GM21786 (cell line): ENCODE results near the gene PAXIP1.
"Not testable (repeated sequence)": the region's sequence is repeated elsewhere in the genome, so short reads cannot be mapped to it uniquely, and the experiment has no call there.

Source experiments
- ATAC-seq: cut with Tn5 transposase; IDR thresholded peaks from one replicate; pipeline ENCODE4 v1.9.1; 2021; ENCODE audit not compliant: unreplicated experiment

PAXIP1 gene

DNA sequence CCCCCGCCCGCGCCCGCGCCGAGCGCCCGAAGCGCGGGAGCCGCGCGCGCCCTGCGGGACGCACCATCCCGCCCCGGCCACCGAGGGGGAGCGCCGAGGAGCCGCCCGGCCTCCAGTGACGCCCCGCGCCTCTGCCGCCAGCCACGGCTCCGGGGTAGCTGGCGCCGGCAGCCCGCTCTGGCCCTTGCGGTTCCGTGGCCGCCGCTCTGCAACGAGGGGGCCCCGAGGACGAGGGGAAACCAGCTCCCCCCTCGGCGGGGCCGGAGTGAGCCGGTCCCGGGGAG, at the start of gene PAXIP1:
Gene PAXIP1, minus strand, starts transcription at position 33 of the 284 bp plus-strand sequence. CDS start 195 bp downstream, outside the sequence.
- peak; percentile 54 for ATAC-seq

GRCh38 chr7:155051355-155051754, 48.4 kb upstream of the PAXIP1 start:
- no peak for ATAC-seq

- no peak for ATAC-seq
Measured at GRCh38 chr7:155048006-155048405, 45.1 kb upstream of the PAXIP1 start.

DNA sequence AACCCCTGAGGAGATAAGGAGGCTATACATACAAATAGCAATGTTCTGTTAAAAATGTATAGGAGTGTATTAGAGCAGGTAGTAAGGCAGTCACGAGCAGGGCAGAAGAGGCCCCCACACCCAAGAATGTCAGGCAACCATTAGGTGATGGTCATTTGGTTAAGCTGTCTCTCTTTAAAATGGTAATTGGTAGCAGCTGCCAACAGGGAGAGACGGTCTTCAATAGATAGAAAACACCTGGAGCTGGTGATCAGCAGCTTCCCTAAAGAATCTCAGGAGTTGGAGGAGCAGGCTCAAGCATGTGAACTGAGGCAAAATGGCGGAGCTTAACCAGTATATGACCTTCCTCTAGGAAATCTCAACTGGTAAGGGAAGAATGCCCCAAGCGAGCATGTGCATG, 40.8 kb upstream of the PAXIP1 start:
- ATAC-seq, result no peak

DNA sequence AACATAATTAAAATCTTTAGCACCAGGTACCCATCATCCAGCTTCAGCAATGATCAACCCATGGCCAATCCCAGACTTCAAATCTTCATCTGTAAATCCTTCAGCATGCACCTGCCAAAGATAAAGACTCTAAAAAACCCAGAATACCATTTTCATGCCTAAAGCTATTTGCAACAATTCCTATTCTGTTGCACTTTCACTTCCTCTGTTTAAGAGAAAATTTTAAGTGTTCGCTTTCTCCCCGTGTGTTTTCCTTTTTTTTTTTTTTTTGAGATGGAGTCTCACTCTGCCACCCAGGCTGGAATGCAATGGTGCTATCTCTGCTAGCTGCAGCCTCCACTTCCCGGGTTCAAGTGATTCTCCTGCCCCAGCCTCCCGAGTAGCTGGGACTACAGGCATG, 35.4 kb upstream of the PAXIP1 start:
- no peak for ATAC-seq

GRCh38 chr7:155034495-155034894, 31.6 kb upstream of the PAXIP1 start:
- not testable (repeated sequence) for ATAC-seq

- no peak for ATAC-seq
Measured at GRCh38 chr7:155032978-155033377, 30.1 kb upstream of the PAXIP1 start.

- ATAC-seq, result no peak
Measured at GRCh38 chr7:155027879-155028278, 25.0 kb upstream of the PAXIP1 start.

DNA sequence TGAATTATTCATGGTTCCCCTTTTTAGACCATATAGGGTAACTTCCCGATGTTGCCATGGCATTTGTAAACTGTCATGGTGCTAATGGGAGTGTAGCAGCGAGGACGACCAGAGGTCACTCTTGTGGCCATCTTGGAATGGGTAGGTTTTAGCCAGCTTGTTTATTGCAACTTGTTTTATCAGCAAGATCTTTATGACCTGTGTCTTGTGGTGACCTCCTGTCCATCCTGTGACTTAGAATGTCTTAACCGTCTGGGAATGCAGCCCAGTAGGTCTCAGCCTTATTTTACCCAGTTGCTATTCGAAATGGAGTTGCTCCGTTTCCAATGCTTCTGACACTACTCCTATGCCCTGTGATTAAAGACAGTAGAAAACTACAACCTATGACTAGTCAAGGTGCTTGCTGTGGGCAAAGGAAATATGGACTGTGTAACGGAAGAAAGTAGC, 18.8 kb upstream of the PAXIP1 start:
- no peak for ATAC-seq

GRCh38 chr7:155020996-155021395, 18.1 kb upstream of the PAXIP1 start:
- ATAC-seq, result no peak

DNA sequence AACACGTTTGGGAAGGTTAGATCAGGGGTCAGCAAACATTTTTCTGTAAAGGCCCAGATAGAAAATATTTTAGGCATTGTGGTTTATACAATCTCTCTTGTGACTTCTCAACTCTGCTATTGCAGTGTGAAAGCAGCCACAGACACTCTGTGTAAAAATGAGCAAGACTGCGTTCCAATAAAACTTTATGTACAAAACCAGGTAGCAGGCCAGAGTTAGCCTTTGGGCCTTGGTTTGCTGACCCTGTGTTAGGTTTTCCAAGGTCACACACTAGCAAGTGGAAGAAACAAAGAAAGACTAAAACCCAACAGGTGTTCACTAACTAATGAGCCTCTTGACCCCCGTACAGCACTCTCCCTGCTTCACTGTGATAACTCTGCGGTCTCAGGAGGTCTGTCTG, 14.9 kb upstream of the PAXIP1 start:
- ATAC-seq, result no peak

DNA sequence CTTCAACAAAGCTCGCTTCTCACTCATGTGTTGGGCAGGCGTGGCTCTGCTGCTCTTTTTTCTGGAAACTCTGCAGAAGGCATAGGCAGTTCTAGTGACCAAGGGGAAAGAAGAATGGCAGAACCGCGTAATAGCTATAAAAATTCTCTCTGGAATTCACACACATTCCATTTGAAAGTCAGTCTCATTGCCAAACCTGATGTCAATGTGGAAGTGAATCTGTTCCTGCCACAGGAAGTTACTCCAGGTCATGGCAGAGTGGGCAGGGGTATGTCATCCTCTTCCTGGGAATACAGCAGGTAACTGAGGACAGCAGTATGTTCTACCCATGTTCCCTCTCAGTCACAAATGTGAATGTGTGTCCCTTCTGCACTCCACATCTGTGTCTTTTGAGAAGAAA, 8.2 kb upstream of the PAXIP1 start:
- no peak for ATAC-seq

GRCh38 chr7:155009570-155010157, 6.7 kb upstream of the PAXIP1 start:
- ATAC-seq, result peak; percentile 62

DNA sequence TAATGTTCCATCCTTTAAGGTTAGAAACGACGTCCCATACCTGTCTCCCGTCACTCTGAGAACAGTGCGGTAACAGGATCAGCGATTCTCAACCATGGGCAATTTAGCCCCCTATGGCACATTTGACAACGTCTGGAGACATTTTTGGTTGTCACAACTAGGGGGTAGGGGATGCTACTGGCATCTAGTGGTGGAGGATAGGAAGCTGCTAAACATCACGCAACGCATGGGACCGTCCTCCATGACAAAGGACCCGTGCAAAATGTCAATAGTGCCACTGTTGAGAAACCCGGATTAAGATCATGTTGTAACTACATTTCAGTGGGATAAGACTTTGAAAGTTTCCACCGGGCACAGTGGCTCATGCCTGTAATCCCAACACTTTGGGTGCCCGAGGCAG, 5.0 kb upstream of the PAXIP1 start:
- ATAC-seq, result no peak

DNA sequence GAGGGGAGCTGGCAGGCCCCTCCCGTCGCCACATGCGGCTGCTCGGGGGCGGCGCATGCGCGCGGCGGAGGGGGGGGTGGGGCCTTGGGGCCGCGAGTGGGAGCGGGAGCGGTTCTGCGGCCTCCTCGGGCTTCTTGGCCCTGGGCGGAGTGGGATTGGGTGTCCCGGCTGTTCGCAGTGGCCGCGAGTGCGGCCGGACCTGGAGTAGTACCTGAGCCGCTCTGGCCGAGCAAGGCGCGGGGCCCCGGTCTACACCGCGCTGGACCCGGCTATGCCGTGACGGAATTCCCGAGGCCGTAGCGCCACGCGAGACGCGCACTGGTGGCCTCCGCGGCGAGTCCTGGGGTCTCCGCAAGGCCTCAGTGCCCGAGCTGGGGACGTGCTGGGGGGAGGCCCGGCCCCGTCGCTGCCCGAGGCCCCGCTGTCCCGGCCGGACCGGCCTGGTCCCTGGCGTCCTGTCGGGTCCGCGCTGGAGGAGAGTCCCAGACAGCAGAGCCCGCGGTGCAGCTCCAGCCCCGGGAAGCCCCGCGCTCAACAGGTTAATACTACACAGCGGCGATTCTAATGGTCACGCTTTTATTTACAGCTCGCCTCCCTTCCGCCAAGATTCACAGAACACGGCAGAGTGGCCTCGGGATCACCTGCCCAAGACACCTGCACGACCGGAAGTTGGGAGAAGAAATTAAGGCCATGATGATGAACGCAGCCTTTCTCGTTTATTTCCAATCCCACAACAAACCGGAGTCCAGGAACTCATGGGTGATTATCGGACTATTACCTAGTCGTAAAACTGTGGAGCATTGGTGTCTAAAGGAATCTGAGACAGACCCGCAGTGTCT, 671 bp upstream of the PAXIP1 start:
- peak; percentile 56 for ATAC-seq

- ATAC-seq, result peak; percentile 35
Measured at GRCh38 chr7:155002411-155003091, 373 bp downstream of the PAXIP1 start.

- ATAC-seq, result peak; percentile 5
Measured at GRCh38 chr7:155001756-155002410, 1.0 kb downstream of the PAXIP1 start.

GRCh38 chr7:155000795-155001194, 2.1 kb downstream of the PAXIP1 start:
- ATAC-seq, result no peak

DNA sequence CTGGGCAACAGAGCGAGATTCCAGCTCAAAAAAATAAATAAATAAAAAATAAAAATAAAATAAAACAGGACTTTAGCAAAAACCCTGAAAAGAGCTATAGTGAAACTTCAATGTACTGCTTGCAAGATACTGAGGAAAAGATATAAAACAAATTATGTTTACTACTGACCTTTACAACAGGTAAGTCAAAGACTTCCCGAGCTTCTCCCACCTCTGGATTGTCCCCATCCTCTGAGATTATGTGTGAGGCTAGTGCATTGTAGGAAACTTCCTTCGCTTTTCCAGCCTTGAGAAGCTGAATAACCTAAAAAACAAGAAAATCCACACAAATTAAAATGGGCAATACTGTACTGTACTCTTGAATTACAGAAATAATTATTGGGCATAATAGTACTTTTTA, 4.4 kb downstream of the PAXIP1 start:
- no peak for ATAC-seq

DNA sequence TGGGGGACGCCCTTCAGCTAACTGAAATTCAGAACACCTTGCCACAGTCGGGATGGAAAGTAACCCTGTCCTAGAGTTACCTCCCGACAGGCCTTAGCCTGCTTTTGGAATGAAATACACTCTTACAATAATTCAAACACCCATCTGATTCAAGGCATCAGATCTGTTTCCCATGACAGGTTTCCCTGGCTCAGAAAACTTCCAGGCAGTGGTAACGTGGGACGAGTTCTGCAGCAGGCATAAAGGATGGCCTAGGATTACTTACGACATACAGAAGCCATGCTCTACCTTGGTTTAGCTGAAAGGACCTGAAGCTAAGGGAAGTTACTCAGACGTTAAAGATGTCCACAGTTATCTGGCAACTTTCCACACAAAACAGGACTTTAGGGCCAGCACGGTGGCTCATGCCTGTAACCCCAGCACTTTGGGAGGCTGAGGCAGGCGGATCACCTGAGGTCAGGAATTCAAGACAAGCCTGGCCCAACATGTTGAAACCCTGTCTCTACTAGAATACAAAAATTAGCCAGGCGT, 5.0 kb downstream of the PAXIP1 start:
- no peak for ATAC-seq

GRCh38 chr7:154996756-154997155, 6.2 kb downstream of the PAXIP1 start:
- no peak for ATAC-seq
